CD4-positive, alpha-beta T cell treated with Interleukin-15 for 1 hour (primary cell): ENCODE results near the gene HECTD3.

Experiments
- DNase-seq: peaks from one replicate; pipeline ENCODE4 v3.0.0-alpha.2; 2020

HECTD3 gene

DNA sequence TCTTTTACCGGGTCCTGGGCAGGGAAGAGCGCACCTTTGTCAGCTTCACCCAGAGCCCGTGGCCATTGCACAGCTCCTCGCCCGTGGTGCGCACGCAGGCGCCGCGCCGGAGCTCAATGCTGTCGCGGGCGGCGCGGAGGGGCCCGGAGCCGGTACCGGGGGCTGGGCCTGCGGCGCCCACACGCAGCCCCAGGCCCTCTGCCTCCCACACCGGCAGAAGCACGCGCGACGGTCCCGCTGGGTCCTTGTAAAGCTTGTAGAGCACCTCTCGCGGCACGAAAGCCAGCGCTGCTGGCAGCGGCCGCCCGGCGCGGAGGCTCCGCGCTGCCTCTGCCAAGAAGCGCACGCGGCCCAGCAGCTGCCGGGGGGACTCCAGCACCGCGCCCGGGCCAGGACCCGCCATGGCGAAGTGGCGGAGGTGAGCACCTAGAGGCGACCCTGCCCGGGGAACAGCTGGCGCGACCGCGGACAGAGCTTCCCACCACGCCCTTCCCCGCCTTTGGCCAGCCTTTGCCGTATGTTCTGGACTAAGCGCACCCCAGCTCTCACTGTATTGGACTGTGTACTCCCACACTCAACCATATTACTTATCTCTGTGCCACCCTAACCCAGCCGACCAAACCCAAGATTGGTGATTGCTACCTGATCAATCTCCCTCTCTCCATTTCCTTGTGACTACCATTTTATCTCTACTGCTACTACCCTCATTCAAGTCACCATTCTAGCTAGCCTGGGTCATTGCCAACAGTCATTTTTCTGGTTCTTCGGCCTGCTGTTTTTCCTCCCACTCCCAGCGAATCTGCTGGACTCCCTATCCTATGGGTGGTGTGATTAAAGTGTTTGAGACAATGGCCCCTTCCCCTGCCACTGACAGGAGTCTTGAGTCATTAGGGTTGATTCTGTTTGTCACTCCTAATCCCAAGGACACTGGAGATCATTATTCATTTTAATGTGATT, at the start of gene HECTD3:
HECTD3 (minus strand) TSS at position 470 of the 957 bp plus-strand sequence; CDS start at position 403, 67 bp downstream.
- DNase-seq, result peak; percentile 70

DNA sequence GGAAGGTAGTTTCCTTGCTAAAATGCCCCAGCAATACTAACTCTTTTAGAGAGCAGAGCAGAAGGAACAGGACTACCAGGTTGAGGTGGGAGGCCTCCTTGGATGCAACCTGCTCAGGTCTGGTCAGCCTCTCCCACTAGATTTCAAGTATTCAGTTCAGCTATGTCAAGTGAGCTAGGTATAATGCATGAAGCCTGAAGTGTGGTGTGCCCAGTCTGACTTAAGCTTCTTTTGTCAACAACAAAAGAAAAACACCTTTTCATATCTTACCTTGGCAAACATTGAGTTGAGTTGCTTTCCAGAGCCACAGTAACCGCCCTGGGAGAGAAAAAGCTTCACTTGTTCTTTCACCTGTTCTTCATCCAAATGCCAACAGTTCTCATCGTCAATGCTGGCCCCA, 48.7 kb upstream of the HECTD3 start:
- DNase-seq, result no peak

DNA sequence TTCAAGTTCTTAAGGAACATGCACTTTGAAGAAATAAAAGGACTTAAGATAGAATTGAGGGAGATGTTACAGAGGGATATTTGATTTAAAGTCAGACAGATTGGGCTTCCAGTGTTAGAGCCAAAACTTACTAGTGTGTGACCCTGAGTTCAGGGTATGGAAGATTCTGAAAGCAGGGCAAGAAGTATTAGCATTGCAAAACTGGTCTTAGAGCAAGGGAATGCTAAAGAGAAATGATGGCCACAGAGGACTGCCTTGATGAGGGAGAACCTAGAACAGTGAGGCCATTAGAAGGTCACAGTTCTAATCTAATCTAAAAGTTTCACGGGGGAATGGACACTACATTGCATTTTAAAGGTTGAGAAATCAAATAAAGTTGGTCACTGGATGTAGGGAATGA, 46.4 kb upstream of the HECTD3 start:
- DNase-seq, result no peak

DNA sequence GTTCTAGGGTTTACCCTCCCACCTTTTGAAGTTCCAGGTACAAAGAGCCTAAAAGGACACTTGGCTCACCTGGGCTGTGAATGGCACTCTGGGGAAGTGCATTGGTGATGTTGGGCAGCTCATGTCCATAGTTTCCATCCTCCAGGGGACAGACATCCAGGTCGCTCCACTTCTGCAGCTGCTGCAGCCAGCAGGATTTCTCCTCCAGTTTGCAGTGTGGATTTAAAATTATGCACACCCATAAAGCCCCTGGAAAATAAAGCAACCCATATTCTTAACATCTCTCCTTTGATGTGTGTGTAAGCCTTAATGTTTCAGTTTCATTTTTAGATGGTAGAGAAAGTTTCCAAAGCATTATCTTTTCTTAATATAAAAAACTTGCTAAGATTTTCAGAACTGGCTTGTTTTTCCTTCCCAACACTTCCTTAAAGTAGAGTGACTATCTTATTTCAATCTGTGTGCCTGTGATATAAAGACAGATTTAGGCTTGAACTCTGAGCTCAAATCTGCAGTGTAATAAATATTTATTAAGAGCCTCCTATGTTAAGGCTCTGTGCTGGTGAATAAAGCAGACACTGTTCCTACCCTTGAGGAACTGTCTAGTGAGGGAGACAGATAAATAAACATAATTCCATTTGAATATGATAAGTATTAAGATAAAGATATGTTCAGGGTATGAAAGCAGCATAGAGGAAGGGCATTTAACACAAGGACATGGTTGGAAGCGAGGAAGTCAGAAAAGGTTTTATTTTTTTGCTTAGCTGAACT, 40.1 kb upstream of the HECTD3 start:
- no peak for DNase-seq

DNA sequence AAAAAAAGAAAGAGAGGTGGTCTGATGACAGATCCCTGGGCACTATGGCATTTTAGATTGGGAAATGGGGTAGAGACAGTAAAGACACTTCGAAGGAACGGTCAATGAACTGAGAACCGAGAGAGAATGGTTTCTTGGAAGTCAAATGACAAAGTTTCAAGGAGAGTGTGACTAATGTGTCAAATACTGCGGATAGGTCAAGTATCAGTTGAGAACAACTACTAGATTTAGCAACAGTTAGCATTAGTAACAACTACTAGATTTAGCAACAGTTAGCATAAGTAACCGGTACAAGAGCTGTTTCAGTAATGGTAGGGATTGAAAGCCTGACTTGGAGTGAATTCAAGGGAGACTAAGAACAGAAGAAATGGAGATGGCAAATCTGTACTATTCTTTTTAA, 35.9 kb upstream of the HECTD3 start:
- no peak for DNase-seq

- no peak for DNase-seq
Measured at GRCh38 chr1:45044916-45045315, 33.8 kb upstream of the HECTD3 start.

GRCh38 chr1:45043094-45043493, 32.0 kb upstream of the HECTD3 start:
- DNase-seq, result no peak

- no peak for DNase-seq
Measured at GRCh38 chr1:45040297-45040696, 29.2 kb upstream of the HECTD3 start.

DNA sequence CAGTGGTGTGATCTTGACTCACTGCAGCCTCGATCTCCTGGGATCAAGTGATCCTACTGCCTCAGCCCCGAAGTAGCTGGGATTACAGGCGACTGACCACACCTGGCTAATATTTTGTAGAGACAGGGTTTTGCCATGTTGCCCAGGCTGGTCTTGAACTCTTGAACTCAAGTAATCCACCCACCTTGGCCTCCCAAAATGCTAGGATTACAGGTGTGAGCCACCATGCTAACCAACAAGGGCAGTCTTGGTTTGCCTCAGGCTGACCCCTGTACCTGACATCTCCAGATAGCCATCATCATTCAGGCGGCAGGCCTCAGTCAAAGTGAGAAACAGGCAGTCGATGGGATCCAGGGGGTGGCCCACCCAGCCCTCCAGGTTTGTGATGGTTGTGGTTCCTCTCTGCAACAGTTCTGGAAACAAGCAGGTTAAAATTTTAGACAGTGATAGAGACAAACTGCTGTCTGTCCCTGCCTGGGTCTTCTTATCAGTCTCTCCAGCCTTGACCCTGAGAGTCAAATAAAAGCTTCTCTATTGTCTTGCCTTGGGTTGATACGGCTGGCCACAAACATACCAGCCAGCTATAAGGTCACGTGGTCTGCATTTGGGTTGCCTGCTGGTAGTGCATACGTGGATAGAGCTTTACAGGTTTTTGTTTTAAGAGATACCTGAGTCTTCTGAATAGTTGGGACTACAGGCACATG, 27.7 kb upstream of the HECTD3 start:
- DNase-seq, result no peak

DNA sequence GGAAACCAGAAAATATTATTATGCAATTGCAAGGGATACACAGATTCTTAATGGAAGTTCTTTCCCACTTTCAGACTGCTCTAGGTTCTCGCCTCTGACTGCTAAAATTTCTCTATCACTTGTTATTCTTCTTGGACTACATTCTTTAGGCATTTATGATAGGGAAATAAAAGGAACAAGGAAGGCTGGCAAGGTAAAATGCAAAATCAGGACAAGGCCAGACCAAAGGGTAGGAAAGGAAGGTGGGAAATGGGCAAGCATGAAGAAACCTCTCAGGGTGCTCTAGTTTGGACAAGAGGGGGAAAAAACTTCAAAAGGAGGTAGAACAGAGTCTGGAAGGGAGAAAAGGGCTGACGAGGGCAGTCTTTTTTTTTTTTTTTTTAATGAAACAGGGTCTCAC, 27.1 kb upstream of the HECTD3 start:
- DNase-seq, result no peak

GRCh38 chr1:45037456-45037855, 26.3 kb upstream of the HECTD3 start:
- no peak for DNase-seq

DNA sequence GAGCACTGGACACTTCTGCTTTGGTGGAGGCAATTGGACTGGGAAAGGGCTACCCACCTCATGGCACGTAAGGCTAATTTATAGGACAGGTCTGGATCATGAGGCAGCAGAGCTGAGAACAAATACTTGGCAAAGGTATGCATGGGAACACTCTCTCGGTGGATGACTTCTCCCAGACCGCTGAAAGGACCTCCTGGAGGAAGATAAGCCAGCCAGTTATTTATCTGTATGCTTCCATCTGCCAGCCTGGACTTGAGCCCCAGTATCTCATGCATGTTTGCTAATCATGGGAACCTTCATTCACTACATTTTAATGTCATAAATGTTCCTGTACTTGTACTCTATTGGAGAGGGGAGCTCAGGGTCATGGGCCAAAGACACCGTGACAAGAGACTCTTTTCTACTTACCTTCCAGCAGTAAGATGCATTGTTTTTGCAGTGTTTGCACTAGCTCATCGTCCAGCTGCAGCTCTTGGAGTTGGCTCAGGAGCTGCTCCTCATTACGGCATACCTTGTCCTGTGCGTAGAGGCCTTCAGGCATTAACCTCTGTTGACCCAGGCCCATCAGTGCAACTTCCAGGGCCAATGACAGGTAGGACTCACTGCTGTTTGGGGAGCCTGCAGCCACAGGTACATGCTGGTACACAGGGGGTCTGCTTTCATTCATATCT, 24.6 kb upstream of the HECTD3 start:
- DNase-seq, result no peak

GRCh38 chr1:45033356-45033755, 22.2 kb upstream of the HECTD3 start:
- no peak for DNase-seq

- no peak for DNase-seq
Measured at GRCh38 chr1:45032837-45033236, 21.7 kb upstream of the HECTD3 start.

- DNase-seq, result no peak
Measured at GRCh38 chr1:45026446-45026845, 15.3 kb upstream of the HECTD3 start.

- DNase-seq, result no peak
Measured at GRCh38 chr1:45023663-45024062, 12.5 kb upstream of the HECTD3 start.

DNA sequence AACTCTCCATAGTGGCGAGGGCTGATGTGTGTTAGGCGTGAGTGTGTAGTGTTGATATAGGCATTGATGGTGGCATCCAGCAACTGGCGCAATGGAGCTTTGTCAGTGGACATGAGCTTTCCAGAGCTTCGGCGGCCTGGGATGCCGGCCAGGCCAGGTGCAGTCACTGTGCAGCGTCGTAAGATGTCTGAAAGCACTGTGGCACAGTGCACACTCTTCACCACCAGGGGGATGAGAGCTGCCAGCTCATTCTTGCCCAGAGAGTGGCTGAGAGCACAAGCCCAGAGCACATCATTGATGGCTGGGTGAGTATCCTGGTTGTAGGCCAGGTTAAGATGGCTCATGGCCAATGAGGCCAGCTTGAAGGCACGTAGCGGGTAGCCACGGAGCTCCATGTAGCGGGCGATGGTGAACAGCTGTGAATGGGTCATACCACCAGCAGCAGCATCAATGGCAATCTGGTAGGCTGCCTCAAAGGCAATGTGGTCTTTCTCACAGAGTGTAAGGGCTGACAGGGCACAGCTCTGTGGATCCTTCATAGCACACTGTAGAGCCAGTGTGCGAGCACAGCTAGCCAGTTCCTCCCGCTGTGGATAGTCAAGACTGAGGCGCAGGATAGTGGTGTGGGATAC, 7.6 kb upstream of the HECTD3 start:
- peak; percentile 54 for DNase-seq

GRCh38 chr1:45016767-45017166, 5.6 kb upstream of the HECTD3 start:
- DNase-seq, result no peak

GRCh38 chr1:45016090-45016697, 5.1 kb upstream of the HECTD3 start:
- no peak for DNase-seq

GRCh38 chr1:45015683-45016082, 4.6 kb upstream of the HECTD3 start:
- no peak for DNase-seq

GRCh38 chr1:45014321-45015028, 3.4 kb upstream of the HECTD3 start:
- DNase-seq, result peak; percentile 79
